HT1080 (cell line): ENCODE results near the gene APOBEC3F. TPM values are rescaled to one million over a fixed set of nuclear protein-coding genes. Genes with fewer than 3 reads are reported as not detected.
"Not testable (repeated sequence)": the region's sequence is repeated elsewhere in the genome, so short reads cannot be mapped to it uniquely, and the experiment has no call there.

Experiments
- DNase-seq: peaks from one replicate; pipeline ENCODE4 v3.0.0-alpha.2; 2015; ENCODE audit warnings: low read depth
- total RNA-seq: library from RNA; depleted of rRNA; stranded (reverse); fragments of >200 nt; shearing (Covaris generic); gene quantifications from 2 replicates; pipeline ENCODE4 v1.2.3, GENCODE V29; 2014

APOBEC3F gene
- total RNA-seq, 1 experiment from 2014 or later = 1.1 TPM

DNA sequence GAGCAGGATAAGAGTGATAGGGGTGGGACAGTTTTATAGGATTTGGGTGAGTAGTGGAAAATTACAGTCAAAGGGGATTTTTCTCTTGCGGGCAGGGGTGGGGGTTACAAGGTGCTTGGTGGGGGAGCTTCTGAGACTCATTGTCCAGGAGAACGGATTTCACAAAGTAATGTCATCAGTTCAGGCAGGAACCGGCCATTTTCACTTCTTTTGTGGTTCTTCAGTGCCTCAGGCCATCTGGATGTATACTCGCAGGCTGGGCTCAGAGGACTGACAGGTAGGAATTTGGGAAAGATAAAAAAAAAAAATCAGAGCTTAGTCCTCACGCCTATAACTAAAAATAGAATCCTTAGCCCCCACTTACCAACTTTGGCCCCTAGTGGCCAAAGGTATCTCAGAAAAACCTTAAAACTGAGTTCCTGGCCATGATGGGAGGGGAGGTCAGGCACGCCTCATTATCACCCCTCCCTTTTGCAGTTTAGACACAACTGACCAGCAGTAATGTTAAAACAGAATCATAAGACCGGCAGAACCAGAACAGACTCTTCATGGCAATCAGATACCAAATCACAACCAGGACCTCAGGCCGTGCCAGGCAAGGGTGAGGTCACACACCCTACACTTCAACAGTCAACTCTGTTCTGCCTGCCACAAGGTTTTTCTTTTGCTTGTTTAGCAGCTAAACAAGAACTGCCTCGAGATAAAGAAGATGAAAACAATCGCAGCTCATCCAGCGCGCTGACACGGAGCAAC lies 27.5 kb downstream of the APOBEC3F start:
- DNase-seq = no peak

DNA sequence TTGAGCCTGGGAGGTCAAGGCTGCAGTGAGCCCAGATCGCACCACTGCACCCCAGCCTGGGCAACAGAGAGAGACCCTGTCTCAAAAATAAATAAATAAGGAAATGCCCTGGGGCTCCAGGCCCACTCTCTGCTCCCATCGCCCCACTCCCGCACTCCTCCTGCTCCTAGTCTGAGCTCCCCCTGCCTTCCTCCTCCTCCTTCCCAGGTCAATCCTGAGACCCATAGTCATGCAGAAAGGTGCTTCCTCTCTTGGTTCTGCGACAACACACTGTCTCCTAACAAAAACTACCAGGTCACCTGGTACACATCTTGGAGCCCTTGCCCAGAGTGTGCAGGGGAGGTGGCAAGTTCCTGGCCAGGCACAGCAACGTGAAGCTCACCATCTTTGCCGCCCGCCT lies 29.5 kb downstream of the APOBEC3F start:
- no peak for DNase-seq

DNA sequence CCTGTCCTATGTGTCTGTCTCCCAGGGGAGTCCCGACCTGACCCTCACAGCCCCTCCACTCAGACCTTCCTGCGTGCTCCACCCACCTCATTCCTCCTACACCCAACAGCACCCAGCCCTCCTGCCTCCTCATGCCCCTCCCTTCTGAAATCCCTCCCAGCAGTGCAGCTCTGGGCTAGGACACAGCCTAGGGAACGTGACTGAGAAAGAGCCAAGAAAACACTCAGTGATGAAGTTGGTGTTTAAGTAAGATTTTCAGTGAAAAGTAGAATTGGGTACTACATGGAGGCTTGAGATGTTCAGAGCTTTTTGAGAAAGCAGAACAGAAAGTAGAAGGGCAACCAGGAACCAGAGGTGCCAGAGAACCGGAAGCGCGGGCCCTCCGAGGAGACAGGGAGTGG lies 31.9 kb downstream of the APOBEC3F start:
- DNase-seq = not testable (repeated sequence)

DNA sequence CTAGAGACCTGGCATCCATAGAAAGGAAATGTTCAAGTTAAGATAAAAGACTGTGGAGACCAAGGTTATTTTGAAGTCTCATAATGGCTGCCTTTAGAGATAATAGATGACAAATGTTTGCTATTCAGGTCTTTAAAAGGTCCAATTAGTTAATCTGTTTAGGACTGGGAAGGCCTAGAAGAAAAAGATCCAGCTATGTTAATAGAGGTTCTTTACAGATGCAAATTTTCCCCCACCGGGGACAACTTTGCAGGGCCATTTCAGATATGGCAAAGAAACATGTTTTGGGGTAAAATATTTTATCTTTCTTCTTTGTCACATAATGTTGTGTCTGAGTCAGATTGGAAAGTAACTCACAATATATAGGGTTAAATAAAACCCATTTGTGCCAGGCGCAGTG lies 33.3 kb downstream of the APOBEC3F start:
- DNase-seq = no peak

DNA sequence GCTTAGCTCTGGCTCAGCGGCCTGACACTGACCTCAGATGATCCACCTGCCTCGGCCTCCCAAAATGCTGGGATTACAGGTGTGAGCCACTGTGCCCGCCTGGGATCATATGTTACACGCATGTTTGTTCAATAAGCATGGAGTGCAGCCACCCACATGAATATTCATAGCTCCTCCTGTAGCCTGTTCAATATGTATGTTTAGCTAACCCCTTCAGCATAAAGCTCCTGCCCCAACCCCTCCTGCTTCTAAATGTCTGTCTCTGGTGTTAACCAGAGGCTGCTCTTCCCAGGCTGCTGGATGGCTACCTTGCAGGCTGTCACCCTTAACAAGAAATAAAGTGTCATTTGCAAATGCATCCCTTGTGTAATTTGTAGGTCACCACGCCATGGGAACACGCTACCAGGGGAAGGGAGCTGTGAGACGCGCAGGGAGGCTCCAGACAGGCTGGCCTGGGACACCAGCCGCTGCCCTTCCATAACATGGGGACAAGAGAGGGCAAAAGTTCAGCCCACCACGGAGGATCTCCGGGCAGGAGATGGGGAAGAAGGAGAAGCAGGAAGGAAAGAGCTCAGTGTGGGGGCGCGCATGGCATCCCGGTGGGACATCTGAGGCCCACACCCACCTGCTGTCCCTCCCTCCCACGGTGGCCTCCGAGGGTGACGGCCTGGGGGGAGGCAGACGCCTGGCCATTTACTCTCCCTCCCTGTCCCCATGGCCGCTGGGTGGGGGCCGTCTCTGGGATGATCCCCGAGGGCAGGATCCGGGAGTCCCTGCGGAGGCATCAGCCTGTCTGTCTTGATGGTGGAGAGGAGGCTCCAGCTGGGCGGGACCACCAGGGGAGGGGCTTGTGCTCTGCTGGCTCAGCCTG lies 35.7 kb downstream of the APOBEC3F start:
- not testable (repeated sequence) for DNase-seq

DNA sequence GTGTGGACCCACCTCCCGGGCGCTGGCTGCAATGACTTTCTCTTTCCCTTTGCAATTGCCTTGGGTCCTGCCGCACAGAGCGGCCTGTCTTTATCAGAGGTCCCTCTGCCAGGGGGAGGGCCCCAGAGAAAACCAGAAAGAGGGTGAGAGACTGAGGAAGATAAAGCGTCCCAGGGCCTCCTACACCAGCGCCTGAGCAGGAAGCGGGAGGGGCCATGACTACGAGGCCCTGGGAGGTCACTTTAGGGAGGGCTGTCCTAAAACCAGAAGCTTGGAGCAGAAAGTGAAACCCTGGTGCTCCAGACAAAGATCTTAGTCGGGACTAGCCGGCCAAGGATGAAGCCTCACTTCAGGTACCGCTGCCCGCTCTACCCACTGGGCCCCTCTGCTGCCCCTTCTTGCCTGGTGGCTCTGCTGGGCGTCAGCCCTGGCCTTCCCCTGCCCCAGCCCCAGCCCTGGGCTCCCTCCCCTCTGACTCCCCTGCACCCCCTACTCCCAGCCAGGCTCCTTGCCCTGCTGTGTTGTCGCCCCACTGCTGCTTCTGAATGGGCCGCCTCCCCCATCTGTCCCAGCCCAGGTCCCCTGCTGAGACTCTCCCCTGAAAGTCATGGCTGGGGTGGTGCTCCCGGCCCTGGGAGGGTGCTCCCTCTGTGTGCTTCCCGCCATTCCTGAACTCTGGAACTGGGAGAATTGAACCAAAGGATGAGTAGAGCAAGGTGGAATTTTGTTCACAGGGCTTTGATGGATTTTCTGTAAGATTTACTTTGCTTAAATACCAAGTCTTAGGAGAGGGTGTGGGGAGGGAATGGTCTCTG lies 36.6 kb downstream of the APOBEC3F start, which contains the start of gene APOBEC3G:
APOBEC3G (plus strand) TSS at position 250 of the 815 bp plus-strand sequence; CDS start at position 337, 87 bp downstream.
- DNase-seq = peak; percentile 57

DNA sequence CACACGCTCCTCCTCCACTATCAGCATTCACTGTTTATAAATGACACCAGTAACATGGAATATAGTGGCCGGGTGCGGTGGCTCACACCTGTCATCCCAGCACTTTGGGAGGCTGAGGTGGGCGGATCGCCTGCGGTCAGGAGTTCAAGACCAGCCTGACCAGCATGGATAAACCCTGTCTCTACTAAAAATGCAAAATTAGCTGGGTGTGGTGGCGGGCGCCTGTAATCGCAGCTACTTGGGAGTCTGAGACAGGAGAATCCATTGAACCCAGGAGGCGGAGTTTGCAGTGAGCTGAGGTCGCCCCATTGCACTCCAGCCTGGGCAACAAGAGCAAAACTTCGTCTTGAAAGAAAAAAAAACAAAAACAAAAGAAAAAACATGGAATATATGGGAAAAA lies 37.2 kb downstream of the APOBEC3F start:
- DNase-seq = not testable (repeated sequence)

DNA sequence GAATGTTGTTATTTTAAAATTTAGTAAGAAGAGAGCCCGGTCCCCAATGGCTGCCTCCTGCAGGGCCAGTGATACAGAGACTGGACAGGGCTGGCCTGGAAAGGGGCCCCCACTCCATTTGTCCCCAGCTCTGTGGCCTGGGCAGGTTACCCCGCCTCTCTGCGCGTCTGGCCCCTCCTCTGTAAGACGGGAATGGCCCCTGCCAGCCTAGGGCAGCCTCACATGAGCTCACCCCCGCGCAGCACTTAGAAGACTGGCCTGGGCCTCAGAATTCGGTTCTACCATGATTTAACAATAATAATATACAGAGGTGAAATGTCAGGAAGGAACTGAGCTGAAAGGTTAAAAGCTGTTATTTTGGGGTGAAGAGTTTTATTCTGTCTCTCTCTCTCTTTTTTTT lies 37.7 kb downstream of the APOBEC3F start:
- no peak for DNase-seq

DNA sequence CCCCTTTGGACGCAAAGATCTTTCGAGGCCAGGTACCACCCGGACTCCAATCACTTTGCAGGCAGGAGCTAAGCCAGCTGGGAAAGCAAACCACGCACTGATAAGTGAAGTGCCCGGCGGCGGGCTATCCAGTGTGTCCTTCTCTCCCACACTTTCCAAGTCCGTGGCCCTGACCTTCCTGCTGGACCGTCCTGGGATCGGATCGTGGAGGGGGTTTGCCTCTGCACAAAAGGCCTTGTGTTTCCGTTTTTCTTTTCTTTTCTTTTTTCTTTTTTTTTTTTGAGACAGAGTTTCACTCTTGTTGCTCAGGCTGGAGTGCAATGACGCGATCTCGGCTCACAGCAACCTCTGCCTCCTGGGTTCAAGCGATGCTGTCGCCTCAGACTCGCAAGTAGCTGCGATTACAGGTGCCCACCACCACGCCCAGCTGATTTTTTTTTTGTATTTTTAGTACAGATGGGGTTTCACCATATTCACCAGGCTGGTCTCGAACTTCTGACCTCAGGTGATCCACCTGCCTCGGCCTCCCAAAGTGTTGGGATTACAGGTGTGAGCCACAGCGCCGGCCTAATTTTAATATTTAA lies 38.5 kb downstream of the APOBEC3F start:
- not testable (repeated sequence) for DNase-seq

DNA sequence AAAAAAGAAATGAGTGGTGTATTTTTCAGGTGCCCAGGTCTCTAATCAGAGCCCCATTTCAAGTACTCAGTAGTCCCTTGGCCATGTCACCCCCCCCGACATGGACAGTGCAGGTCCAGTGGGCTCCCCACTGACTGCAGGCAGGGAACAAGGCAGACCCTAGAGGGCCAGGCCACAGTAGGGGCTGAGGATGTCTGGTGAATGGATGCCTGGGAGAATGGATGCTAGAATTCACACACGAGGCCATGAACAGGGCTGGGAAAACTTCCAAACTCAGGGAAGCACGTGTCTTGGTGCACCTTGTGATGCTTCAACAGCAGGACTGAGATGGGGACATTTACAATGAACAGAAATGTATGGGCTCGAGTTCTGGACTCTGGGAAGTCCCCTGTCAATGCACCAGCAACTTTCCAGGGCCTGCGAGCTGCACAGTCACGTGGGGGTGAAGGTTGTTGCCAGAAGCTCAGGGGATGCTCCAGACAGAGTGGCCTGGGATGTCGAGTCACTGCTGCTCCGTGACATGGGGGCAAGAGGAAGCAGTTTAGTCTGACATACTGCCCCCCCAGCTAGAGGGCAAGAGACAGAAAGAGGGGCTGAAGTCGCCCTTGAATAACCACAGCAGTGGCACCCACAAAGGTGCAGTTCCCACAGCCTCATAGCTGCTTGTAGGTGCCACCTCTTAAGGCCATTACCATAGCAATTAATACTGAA lies 39.5 kb downstream of the APOBEC3F start:
- no peak for DNase-seq

DNA sequence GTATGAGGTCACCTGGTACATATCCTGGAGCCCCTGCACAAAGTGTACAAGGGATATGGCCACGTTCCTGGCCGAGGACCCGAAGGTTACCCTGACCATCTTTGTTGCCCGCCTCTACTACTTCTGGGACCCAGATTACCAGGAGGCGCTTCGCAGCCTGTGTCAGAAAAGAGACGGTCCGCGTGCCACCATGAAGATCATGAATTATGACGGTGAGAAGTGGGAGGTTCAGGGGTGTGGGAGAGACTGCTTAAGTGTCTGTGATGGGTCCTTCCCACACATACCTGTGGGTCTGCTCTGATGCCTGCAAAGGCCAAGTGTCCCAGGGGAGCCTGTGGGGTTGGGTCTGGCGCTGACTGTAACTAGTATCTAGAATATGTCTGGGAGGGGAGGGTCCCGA lies 40.4 kb downstream of the APOBEC3F start:
- DNase-seq = no peak

DNA sequence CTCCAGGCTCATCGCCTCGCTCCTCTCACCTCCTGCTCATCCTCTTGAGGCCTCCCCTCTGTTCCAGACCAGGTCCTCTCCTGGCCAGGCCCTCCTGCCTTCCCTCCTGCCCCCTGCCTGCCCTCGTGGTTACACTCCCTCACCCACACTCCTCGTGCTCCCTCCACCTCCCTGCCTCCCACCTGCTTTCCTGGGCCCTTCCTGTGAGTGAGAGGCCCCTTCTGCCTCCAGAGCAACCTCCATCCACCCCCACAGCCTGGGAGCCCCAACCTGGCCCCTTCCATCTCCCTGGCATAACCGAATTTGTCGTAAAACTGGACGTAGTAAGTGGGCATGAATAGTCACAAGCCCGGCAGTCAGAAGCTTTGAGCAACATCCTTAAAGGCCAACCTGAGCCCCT lies 40.9 kb downstream of the APOBEC3F start:
- no peak for DNase-seq

DNA sequence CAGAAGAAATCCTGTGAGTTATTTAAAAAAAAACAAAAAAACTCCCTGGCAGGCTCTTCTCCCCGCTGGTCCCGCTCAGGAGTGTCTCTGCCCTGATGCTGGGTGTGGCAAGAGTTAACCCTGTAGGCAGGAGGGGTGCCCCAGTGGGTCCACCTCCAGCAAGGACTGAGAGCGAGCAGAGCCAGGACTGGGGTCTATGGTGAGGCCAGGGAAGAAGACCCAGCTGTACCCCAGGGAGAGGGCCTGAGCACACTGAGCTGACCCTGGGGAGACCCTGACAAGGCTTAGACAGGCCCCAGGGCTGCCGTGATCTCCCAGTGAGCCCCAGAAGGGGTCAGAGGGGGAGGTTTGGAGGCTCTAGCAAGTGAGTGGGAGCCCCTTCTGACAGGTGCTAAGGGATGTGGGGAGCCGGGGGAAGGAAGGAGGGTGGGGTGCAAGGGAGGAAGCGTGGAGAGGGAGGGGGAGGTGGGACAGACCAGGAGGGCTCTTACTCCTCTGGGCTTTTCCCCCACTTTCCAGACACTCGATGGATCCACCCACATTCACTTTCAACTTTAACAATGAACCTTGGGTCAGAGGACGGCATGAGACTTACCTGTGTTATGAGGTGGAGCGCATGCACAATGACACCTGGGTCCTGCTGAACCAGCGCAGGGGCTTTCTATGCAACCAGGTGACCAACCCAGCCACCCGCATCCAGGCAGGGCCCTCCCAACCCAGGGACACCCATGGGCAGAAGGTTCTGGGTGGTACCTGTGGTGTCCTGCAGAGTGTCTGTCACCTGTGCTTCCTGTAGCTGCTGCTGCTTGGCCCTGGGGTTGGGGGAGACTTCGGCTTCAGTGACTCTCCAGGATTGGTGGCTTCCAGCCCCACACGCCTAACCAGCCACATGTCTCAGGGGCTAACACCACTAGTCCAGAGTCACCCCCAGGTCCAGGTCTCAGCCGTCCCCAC lies 42.8 kb downstream of the APOBEC3F start:
- DNase-seq = no peak

DNA sequence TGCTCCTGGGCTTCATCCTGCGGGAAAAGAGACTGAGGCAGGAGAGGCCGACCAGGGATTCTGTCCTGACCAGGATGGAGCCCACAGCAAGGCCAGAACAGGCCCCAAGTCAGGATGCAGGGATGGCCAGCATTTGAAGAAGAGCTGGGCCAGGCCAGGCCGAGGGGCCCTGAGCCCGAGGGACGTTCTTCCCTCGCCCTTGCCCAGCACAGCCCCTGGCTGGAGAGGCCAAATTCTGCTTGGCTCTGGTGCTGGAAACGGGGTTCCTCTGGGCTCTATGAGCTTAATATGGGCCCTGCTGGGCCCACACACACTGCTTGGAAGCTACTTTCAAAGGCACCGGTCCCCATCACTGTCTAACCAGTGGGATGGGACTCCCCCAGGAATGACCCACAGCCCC lies 44.0 kb downstream of the APOBEC3F start:
- DNase-seq = no peak

DNA sequence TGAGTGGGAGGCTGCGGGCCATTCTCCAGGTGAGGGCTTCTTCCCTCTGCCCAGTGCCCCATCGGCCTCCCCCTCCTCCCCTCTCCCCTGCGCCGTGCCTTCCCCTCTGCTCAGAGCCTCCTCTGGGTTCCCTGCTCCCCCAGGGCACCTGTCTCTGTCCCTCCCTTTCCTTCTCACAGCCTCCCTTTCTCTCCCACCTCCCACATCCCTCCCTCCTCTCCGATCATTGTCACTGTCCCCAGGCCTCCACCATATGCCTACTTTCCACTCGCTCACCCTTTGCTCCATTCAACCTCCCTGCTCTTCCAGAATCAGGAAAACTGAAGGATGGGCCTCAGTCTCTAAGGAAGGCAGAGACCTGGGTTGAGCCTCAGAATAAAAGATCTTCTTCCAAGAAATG lies 46.4 kb downstream of the APOBEC3F start:
- no peak for DNase-seq

DNA sequence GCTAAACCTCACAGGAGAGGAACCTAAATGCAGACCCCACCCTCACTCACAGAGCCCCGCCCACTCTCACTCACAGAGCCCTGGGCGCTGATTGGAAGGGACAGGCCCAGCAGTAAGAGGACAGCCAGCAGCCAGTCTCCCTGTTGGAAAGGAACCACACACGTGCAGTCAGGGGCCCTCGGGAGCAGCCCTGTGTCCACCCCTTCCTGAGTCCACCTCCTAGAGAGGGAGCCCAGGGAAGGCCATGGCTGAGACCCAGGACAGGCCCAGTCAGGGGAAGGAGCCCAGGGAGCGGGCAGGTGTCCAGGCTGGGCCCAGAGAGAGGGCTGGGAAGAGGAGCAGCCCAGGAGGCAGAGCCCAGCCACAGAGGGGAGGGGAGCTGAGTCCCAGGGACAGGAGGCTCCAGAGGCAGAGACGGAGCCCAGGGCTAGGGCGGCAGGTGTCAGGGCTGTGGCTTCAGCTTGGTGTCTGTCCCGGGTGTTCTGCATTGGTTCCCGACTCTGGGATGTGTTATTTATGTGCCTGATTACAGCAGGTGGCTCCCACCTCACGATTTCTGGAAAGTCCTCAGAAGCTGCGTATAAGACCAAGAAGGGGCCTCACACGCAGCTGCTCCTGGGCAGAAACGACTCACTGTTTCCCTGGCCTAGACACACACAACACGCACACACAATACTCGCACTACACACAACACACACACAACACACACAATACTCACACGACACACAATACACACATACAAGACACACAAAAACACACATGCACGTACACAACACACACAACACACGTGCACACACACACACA lies 47.4 kb downstream of the APOBEC3F start:
- no peak for DNase-seq

DNA sequence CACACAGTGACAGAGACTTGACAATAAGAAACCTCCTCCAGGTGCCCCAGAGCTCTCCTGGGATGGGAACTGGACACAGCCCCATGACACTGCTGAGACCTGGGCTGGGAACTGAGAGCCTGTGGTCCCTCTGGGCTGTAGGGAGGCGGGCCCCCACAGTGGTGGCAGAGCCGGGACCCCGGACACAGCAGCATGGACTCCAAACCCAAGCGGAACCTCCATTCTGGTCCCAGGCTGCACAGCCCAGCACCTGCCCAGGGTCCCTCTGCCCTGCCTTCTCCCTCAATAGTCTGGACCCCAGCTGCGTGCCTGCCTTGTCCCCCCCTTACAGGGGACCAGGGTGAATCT lies 48.0 kb downstream of the APOBEC3F start:
- DNase-seq = no peak

DNA sequence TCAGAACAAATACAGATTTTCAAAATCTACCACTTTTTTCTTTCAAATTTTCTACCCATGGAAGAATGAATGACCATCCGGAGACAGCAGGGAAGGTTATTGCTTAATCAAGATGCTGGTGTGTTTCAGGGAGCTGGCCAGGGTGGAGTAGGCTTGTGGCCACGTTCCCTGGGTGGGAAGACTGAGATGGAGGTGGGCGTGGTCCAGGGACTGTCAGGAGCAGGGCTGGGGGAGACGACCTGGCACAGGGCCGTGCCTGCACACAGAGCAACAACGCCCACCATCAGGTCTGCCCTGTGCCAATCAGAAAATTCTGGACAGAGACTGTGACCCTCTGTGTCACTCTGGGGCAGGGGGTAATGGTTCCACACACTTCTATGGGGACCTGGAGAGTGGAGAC lies 49.3 kb downstream of the APOBEC3F start:
- no peak for DNase-seq
